Esophagus squamous epithelium (tissue), 4 donors: ENCODE data around the gene MMP24.

Experiments used
- CTCF ChIP-seq, 6 experiments: fragments of 450-650 bp in 4 of 6; fragments of 200-600 bp in 2 of 6; sonication (generic) in 2 of 6; IDR thresholded peaks; one replicate each; pipeline ENCODE4 v1.5.1; 2016 to 2019; ENCODE audit warnings: antibody characterized with exemption in 6 of 6, mild to moderate bottlenecking in 4 of 6, moderate library complexity in 4 of 6
- POLR2A ChIP-seq, 4 donors: fragments of 450-650 bp; IDR thresholded peaks; one replicate each; pipeline ENCODE4 v1.6.1; 2017; ENCODE audit warnings: antibody characterized with exemption in 4 of 4, mild to moderate bottlenecking in 4 of 4, moderate library complexity in 3 of 4

- TF ChIP-seq POLR2A (IDR thresholded peaks at IDR 0.05), result no peak
- TF ChIP-seq CTCF (IDR thresholded peaks at IDR 0.05), result no peak
These were observed 74.9 kb downstream of the MMP24 start for GRCh38 chr20:35301426-35301825.
